Ascending aorta (tissue), 2 donors: ENCODE measurements around the gene BMP8B. TPM values are rescaled to one million over a fixed set of nuclear protein-coding genes. Genes with fewer than 3 reads are reported as not detected.
"Not testable (repeated sequence)": the region's sequence is repeated elsewhere in the genome, so short reads cannot be mapped to it uniquely, and the experiment has no call there.

Experiments
- DNase-seq, 2 donors: peaks; one replicate each; pipeline ENCODE4 v3.0.0-alpha.2; 2019; ENCODE audit warnings: low spot score in 2 of 2
- H3K27ac ChIP-seq, 2 donors: fragments of 200-600 bp; sonication (generic); one replicate each; pipeline ENCODE4 v1.5.1; 2016 to 2017; ENCODE audit warnings: mild to moderate bottlenecking in 1 of 2
- H3K27me3 ChIP-seq: fragments of 200-600 bp; sonication (generic); one replicate; pipeline ENCODE4 v1.5.1; 2017
- H3K36me3 ChIP-seq, 2 donors: fragments of 200-600 bp; sonication (generic); one replicate each; pipeline ENCODE4 v1.5.1; 2016
- H3K4me1 ChIP-seq, 2 donors: fragments of 200-600 bp; sonication (generic); one replicate each; pipeline ENCODE4 v1.5.1; 2016 to 2017; ENCODE audit warnings: mild to moderate bottlenecking in 1 of 2
- H3K4me3 ChIP-seq, 2 donors: fragments of 200-600 bp; sonication (generic); one replicate each; pipeline ENCODE4 v1.5.1; 2016 to 2017; ENCODE audit warnings: mild to moderate bottlenecking in 1 of 2
- H3K9me3 ChIP-seq, 2 donors: fragments of 200-600 bp; sonication (generic); one replicate each; pipeline ENCODE4 v1.5.1; 2016
- CTCF ChIP-seq, 3 experiments: fragments of 200-600 bp in 2 of 3; fragments of 450-650 bp in 1 of 3; sonication (generic) in 2 of 3; IDR thresholded peaks; one replicate each; pipeline ENCODE4 v1.5.1; 2016 to 2019; ENCODE audit warnings: antibody characterized with exemption in 3 of 3, mild to moderate bottlenecking in 1 of 3, moderate library complexity in 1 of 3
- intact Hi-C: fragments of 100-400 bp; cut with DNase I; formaldehyde crosslinking; loops from one replicate; pipeline ENCODE4 v1.15.1; 2023
- total RNA-seq: library from RNA; depleted of rRNA; stranded (reverse); fragments of >200 nt; gene quantifications from one replicate; pipeline ENCODE4 v1.1.0, GENCODE V29; 2016

BMP8B gene
- total RNA-seq, 1 donor from 2014 or later = not detected

- Histone ChIP-seq H3K36me3 (peaks cover 3 to 6% of the 10 kb centered on the region in 2 donors), H3K9me3 (no peaks in the 10 kb centered on the region), H3K27me3 (no peaks in the 10 kb centered on the region), H3K4me1 (no peaks in the 10 kb centered on the region), H3K27ac (no peak overlapping the region), H3K4me3 (no peak overlapping the region)
- no peak for TF ChIP-seq CTCF (IDR thresholded peaks at IDR 0.05)
- intact Hi-C loops = no loop called here
- DNase-seq = no peak
Measured at GRCh38 chr1:39833121-39833520, 44.5 kb upstream of the BMP8B start.

- Histone ChIP-seq H3K27ac (no peak overlapping the region), H3K4me3 (no peak overlapping the region), H3K27me3 (no peaks in the 10 kb centered on the region), H3K9me3 (no peaks in the 10 kb centered on the region), H3K4me1 (no peaks in the 10 kb centered on the region), H3K36me3 (no peaks in the 10 kb centered on the region)
- TF ChIP-seq CTCF (IDR thresholded peaks at IDR 0.05) = no peak
- intact Hi-C loops = no loop called here
- DNase-seq = no peak
Measured at GRCh38 chr1:39832294-39832693, 43.6 kb upstream of the BMP8B start.

GRCh38 chr1:39829791-39830533 is 41.3 kb upstream of the BMP8B start:
- Histone ChIP-seq H3K27me3 (no peaks in the 10 kb centered on the region), H3K9me3 (no peaks in the 10 kb centered on the region), H3K4me1 (no peaks in the 10 kb centered on the region), H3K36me3 (no peaks in the 10 kb centered on the region), H3K4me3 (no peak overlapping the region), H3K27ac (no peak overlapping the region)
- no peak for DNase-seq
- intact Hi-C loops = no loop called here
- TF ChIP-seq CTCF (IDR thresholded peaks at IDR 0.05) = no peak

- no peak for DNase-seq
- intact Hi-C loops = no loop called here
- H3K27me3 ChIP-seq = no peaks in the 10 kb centered on the region
Measured at GRCh38 chr1:39828734-39829133, 40.1 kb upstream of the BMP8B start.

GRCh38 chr1:39828255-39828654 is 39.6 kb upstream of the BMP8B start:
- intact Hi-C loops, H3K4me1 ChIP-seq, H3K27me3 ChIP-seq, H3K4me3 ChIP-seq, H3K27ac ChIP-seq, H3K9me3 ChIP-seq, H3K36me3 ChIP-seq, DNase-seq: not testable (repeated sequence)

More at GRCh38 chr1:39828734-39829133, 40.1 kb upstream of the BMP8B start:
- no peak for TF ChIP-seq CTCF (IDR thresholded peaks at IDR 0.05)
- H3K36me3 ChIP-seq = no peaks in the 10 kb centered on the region
- H3K4me3 ChIP-seq = no peak overlapping the region
- H3K9me3 ChIP-seq = no peaks in the 10 kb centered on the region
- no peaks in the 10 kb centered on the region for H3K4me1 ChIP-seq
- no peak overlapping the region for H3K27ac ChIP-seq

- Histone ChIP-seq H3K9me3 (no peaks in the 10 kb centered on the region), H3K27ac (no peak overlapping the region), H3K4me3 (no peak overlapping the region), H3K36me3 (no peaks in the 10 kb centered on the region), H3K27me3 (no peaks in the 10 kb centered on the region), H3K4me1 (no peaks in the 10 kb centered on the region)
- intact Hi-C loops = no loop called here
- TF ChIP-seq CTCF (IDR thresholded peaks at IDR 0.05) = no peak
- no peak for DNase-seq
Measured at GRCh38 chr1:39827201-39827600, 38.5 kb upstream of the BMP8B start.
